Stomach (tissue), 9 donors: ENCODE measurements around the gene ZNF268. TPM values are rescaled to one million over a fixed set of nuclear protein-coding genes. Genes with fewer than 3 reads are reported as not detected.

Experiments used
- DNase-seq, 2 donors: peaks; one replicate each; pipeline versions ENCODE4 v3.0.0 to v3.0.0-alpha.2; 2013 to 2019
- H3K27ac ChIP-seq, 5 donors: fragments of 200-600 bp in 4 of 5; sonication (generic) in 4 of 5; one replicate each; pipeline ENCODE4 v1.5.1; 2013 to 2019; ENCODE audit warnings: mild to moderate bottlenecking in 1 of 5, moderate library complexity in 1 of 5
- H3K27me3 ChIP-seq, 3 donors: fragments of 200-600 bp; sonication (generic); one replicate each; pipeline ENCODE4 v1.5.1; 2017 to 2019; ENCODE audit warnings: mixed run types in 1 of 3
- H3K36me3 ChIP-seq, 4 donors: fragments of 200-600 bp; sonication (generic); 1 replicate in 3 of 4; 2 replicates in 1 of 4; pipeline ENCODE4 v1.5.1; 2016 to 2019
- H3K4me1 ChIP-seq, 4 donors: fragments of 200-600 bp; sonication (generic); one replicate each; pipeline ENCODE4 v1.5.1; 2016 to 2019
- H3K4me3 ChIP-seq, 4 donors: fragments of 200-600 bp; sonication (generic) in 3 of 4; one replicate each; pipeline ENCODE4 v1.5.1; 2016 to 2019; ENCODE audit warnings: mild to moderate bottlenecking in 1 of 4
- H3K9me3 ChIP-seq, 4 donors: fragments of 200-600 bp; sonication (generic); one replicate each; pipeline ENCODE4 v1.5.1; 2016 to 2019
- EP300 ChIP-seq: sonication (generic); formaldehyde crosslinking; IDR thresholded peaks from one replicate; pipeline ENCODE4 v1.6.1; 2017; ENCODE audit warnings: antibody characterized with exemption
- POLR2A ChIP-seq, 4 donors: fragments of 450-650 bp; IDR thresholded peaks; one replicate each; pipeline ENCODE4 v1.6.1; 2016; ENCODE audit warnings: antibody characterized with exemption in 4 of 4, control low read depth in 2 of 4, mild to moderate bottlenecking in 1 of 4, moderate library complexity in 1 of 4
- POLR2AphosphoS5 ChIP-seq, 3 donors: sonication (generic); formaldehyde crosslinking; IDR thresholded peaks; one replicate each; pipeline ENCODE4 v1.6.1; 2016; ENCODE audit warnings: antibody characterized with exemption in 3 of 3
- WGBS, 5 donors: extraction: QIAGEN DNeasy Blood & Tissue Kit in 3 of 5; methylation state at CpG; one replicate each; pipeline versions ENCODE4 v1.1.5 to v1.1.7; 2013 to 2018; 5-methylcytosine and 5-hydroxymethylcytosine counted together
- intact Hi-C: fragments of 100-400 bp; cut with DNase I; formaldehyde crosslinking; loops from one replicate; pipeline ENCODE4 v1.15.1; 2023; ENCODE audit warnings: low total_unique reads
- polyA plus RNA-seq, 3 donors: library from polyadenylated mRNA; stranded (reverse); fragments of 200-250 nt; gene quantifications; one replicate each; pipeline ENCODE4 v1.2.3, GENCODE V29; 2013
- total RNA-seq, 5 donors: library from RNA; depleted of rRNA; stranded (reverse); fragments of >200 nt; gene quantifications; one replicate each; pipeline versions ENCODE4 v1.1.0 to v1.2.3, GENCODE V29; 2014 to 2016
- TF ChIP-seq, protein P1 (sequence below), 7 experiments: fragments of 450-650 bp in 4 of 7; fragments of 200-600 bp in 3 of 7; sonication (generic) in 3 of 7; IDR thresholded peaks; one replicate each; pipeline ENCODE4 v1.5.1; 2016 to 2019; ENCODE audit warnings: antibody characterized with exemption in 7 of 7, control low read depth in 2 of 7, mild to moderate bottlenecking in 1 of 7
- donor health status: healthy with polysubstance abuse.
- donor health status: Bipolar disorder and iron deficiency.
- donor health status: healthy.

Gene ZNF268
- total and polyA plus RNA-seq, 8 donors: under 0.01 to 39.7 (median 6.2) TPM

DNA sequence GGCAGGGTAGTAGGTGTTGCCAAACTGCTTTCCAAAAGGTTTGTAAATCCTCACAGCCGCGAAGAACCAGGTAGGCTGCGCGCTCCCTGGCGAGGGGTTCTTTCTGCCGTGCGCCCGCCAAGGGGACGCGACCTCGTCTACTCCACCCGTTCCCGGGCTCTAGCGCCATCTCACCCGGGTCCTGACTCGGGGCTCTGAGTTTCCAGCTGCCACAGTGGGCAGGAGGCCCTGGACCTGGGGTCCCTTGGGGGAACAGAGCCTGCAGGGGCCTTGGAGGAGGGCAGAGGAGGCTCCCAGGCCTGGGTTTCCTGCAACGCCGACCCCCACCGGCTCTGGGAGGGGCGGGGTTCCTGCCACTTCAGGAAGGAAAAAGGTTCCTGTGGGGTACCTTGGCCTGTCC, 53.7 kb downstream of the ZNF268 start:
- H3K4me3 ChIP-seq: no peak overlapping the region
- no peaks in the 10 kb centered on the region for H3K36me3 ChIP-seq
- H3K4me1 ChIP-seq: no peaks in the 10 kb centered on the region
- TF ChIP-seq POLR2A (IDR thresholded peaks at IDR 0.05) (no peak), POLR2AphosphoS5 (IDR thresholded peaks at IDR 0.05) (no peak), EP300 (no peak)
- TF ChIP-seq, protein P1, sequence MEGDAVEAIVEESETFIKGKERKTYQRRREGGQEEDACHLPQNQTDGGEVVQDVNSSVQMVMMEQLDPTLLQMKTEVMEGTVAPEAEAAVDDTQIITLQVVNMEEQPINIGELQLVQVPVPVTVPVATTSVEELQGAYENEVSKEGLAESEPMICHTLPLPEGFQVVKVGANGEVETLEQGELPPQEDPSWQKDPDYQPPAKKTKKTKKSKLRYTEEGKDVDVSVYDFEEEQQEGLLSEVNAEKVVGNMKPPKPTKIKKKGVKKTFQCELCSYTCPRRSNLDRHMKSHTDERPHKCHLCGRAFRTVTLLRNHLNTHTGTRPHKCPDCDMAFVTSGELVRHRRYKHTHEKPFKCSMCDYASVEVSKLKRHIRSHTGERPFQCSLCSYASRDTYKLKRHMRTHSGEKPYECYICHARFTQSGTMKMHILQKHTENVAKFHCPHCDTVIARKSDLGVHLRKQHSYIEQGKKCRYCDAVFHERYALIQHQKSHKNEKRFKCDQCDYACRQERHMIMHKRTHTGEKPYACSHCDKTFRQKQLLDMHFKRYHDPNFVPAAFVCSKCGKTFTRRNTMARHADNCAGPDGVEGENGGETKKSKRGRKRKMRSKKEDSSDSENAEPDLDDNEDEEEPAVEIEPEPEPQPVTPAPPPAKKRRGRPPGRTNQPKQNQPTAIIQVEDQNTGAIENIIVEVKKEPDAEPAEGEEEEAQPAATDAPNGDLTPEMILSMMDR (IDR thresholded peaks at IDR 0.05): no peak
- WGBS, 5 donors: 57 to 73% (median 63%) methylated on average over 11 to 20 of the region's 20 CpGs
- intact Hi-C loops: no loop called here
- H3K27ac ChIP-seq: no peak overlapping the region
- peaks cover 2 to 96% (median 63%) of the 10 kb centered on the region in 4 donors for H3K9me3 ChIP-seq
- DNase-seq: no peak
- peaks cover 0 to 15% (median 0%) of the 10 kb centered on the region in 3 donors for H3K27me3 ChIP-seq

DNA sequence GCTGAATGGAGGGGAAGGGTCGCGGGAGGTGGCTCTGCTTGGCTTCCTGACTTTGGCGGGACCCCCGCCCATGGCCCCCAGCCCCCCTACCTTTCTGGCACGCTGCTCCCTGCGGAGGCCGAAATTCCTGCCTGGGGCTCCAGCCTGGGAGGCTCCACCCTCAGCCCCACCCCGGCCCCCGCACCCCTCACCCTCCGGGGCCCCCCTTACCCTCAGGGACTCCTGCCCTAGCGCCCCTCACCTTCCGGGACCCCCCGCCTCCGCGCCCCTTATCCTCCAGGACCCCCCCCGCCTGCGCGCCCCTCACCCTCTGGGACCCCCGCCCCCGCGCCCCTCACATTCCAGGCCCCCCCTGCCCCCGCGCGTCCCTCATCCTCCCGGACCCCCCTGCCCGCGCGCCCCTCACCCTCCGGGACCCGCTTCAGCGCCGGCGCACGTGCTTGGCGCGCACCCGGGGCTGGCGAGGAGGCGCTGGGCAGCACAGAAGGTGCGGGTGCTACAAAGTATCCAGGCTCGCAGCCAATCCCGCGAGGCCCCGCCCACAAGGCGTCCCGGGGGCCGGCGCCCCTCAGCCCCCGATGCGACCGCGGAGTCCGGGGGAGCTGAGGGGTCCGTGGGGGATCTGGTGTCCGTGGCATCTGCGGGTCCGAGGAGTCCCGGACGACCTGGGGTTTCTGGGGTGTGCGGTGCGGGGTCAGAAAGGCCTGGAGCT, 54.3 kb downstream of the ZNF268 start, which contains the start of gene ANHX:
TSS of gene ANHX (minus strand) at position 477 of the 712 bp plus-strand sequence. CDS start 1,521 bp downstream, outside the sequence.
- Histone ChIP-seq H3K4me3 (no peak within 1 kb of the TSS), H3K36me3 (no peaks in the 10 kb centered on the region), H3K27ac (no peak within 1 kb of the TSS), H3K27me3 (peaks cover 0 to 15% (median 0%) of the 10 kb centered on the region in 3 donors), H3K9me3 (peaks cover 2 to 96% (median 63%) of the 10 kb centered on the region in 4 donors), H3K4me1 (no peaks in the 10 kb centered on the region)
- TF ChIP-seq POLR2AphosphoS5 (IDR thresholded peaks at IDR 0.05) (no peak), POLR2A (IDR thresholded peaks at IDR 0.05) (no peak), EP300 (no peak)
- TF ChIP-seq, protein P1 (IDR thresholded peaks at IDR 0.05): no peak
- no peak for DNase-seq
- intact Hi-C loops: no loop called here
- 30 to 59% (median 47%) methylated on average over 22 to 61 of the region's 61 CpGs for WGBS, 5 donors

DNA sequence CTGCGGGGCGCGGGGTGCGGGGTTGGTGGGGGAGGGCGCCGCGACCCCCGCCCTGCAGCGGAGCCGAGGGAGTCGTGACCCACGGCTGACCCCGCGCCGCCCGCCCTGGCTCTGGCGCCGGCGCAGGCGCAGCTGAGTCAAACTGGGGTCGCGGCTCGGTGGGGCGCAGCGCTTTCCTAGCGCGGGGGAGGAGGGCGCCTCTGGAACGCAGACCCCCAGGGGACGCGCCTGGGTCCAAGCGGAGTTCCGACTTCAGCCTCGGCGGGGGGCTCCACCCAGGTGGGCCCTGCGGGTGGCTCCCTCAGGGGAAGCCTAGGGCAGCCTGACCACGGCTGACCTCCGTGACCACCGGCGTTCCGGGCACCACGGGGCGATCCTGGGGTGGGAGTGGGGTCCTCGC, 54.8 kb downstream of the ZNF268 start:
- Histone ChIP-seq H3K27ac (no peak overlapping the region), H3K4me1 (no peaks in the 10 kb centered on the region), H3K36me3 (no peaks in the 10 kb centered on the region), H3K27me3 (peaks cover 0 to 15% (median 0%) of the 10 kb centered on the region in 3 donors), H3K4me3 (no peak overlapping the region), H3K9me3 (peaks cover 2 to 95% (median 64%) of the 10 kb centered on the region in 4 donors)
- intact Hi-C loops: no loop called here
- 47 to 63% (median 51%) methylated on average over 18 to 44 of the region's 44 CpGs for WGBS, 5 donors
- TF ChIP-seq POLR2A (IDR thresholded peaks at IDR 0.05) (no peak), EP300 (no peak), POLR2AphosphoS5 (IDR thresholded peaks at IDR 0.05) (no peak)
- TF ChIP-seq, protein P1 (IDR thresholded peaks at IDR 0.05): no peak
- DNase-seq: no peak

DNA sequence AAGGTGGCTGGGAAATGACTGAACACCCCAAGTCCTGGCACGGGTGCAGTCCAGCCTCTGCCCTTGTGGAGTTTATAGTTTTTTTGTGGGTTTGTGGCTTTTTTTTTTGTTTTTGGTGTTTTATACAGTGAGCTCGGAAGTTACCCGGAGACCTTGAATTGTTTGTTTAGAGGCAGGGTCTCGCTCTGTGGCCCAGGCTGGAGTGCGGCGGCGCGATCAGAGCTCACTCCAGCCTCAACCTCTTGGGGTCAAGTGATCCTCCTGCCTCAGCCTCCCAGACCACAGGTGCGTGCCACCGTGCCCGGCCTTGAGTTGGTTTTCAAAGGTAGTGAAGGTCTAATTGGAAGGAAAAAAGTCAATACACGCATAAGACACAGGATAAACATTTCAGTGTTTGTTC, 55.3 kb downstream of the ZNF268 start:
- Histone ChIP-seq H3K9me3 (peaks cover 2 to 91% (median 63%) of the 10 kb centered on the region in 4 donors), H3K4me1 (no peaks in the 10 kb centered on the region), H3K27me3 (peaks cover 0 to 15% (median 0%) of the 10 kb centered on the region in 3 donors), H3K36me3 (no peaks in the 10 kb centered on the region), H3K27ac (no peak overlapping the region), H3K4me3 (no peak overlapping the region)
- TF ChIP-seq, protein P1 (IDR thresholded peaks at IDR 0.05): no peak
- intact Hi-C loops: no loop called here
- no peak for DNase-seq
- 88 to 92% (median 90%) methylated on average over 12 of the region's 12 CpGs for WGBS, 5 donors
